HG02840 (cell line): ENCODE measurements around the gene OTOG.

Experiments used
- ATAC-seq: cut with Tn5 transposase; IDR thresholded peaks from one replicate; pipeline ENCODE4 v1.9.1; 2021; ENCODE audit warnings: mild to moderate bottlenecking, moderate library complexity, moderate number of reproducible peaks; ENCODE audit not compliant: unreplicated experiment, low FRiP score

Gene OTOG

GRCh38 chr11:17547051-17547577 lies at the start of gene OTOG:
Gene OTOG (plus strand): TSS chr11:17547259. CDS start chr11:17547373, 114 bp downstream.
- ATAC-seq = no peak

- no peak for ATAC-seq
These were observed 49.0 kb upstream of the OTOG start for GRCh38 chr11:17498058-17498457.

GRCh38 chr11:17498475-17498874 lies 48.6 kb upstream of the OTOG start:
- ATAC-seq = no peak

GRCh38 chr11:17500673-17501072 lies 46.4 kb upstream of the OTOG start:
- no peak for ATAC-seq

GRCh38 chr11:17502630-17503029 lies 44.4 kb upstream of the OTOG start:
- no peak for ATAC-seq

- ATAC-seq = no peak
These were observed 42.5 kb upstream of the OTOG start for GRCh38 chr11:17504330-17505107.

GRCh38 chr11:17505146-17505545 lies 41.9 kb upstream of the OTOG start:
- no peak for ATAC-seq

- ATAC-seq = no peak
These were observed 40.7 kb upstream of the OTOG start for GRCh38 chr11:17506314-17506713.

GRCh38 chr11:17506942-17507341 lies 40.1 kb upstream of the OTOG start:
- no peak for ATAC-seq

GRCh38 chr11:17507773-17508172 lies 39.3 kb upstream of the OTOG start:
- ATAC-seq = no peak

- ATAC-seq = no peak
These were observed 38.8 kb upstream of the OTOG start for GRCh38 chr11:17508306-17508705.

GRCh38 chr11:17508791-17509190 lies 38.3 kb upstream of the OTOG start:
- ATAC-seq = no peak

GRCh38 chr11:17510507-17511206 lies 36.4 kb upstream of the OTOG start:
- no peak for ATAC-seq

GRCh38 chr11:17511571-17511970 lies 35.5 kb upstream of the OTOG start:
- ATAC-seq = no peak

- ATAC-seq = no peak
These were observed 35.0 kb upstream of the OTOG start for GRCh38 chr11:17512101-17512500.

- no peak for ATAC-seq
These were observed 33.2 kb upstream of the OTOG start for GRCh38 chr11:17513853-17514252.

GRCh38 chr11:17514476-17514875 lies 32.6 kb upstream of the OTOG start:
- ATAC-seq = no peak

GRCh38 chr11:17515443-17516176 lies 31.4 kb upstream of the OTOG start:
- no peak for ATAC-seq

GRCh38 chr11:17516551-17517150 lies 30.4 kb upstream of the OTOG start:
- no peak for ATAC-seq

- ATAC-seq = no peak
These were observed 29.9 kb upstream of the OTOG start for GRCh38 chr11:17517186-17517585.

- no peak for ATAC-seq
These were observed 28.7 kb upstream of the OTOG start for GRCh38 chr11:17518366-17518765.
